T follicular helper cell (primary cell): ENCODE measurements around the gene ATP2A3.

Source experiments
- DNase-seq: peaks from one replicate; pipeline ENCODE4 v3.0.0-alpha.2; 2020; ENCODE audit warnings: low read depth

Gene ATP2A3

GRCh38 chr17:3891626-3892094, 72.6 kb downstream of the ATP2A3 start:
- no peak for DNase-seq

GRCh38 chr17:3890878-3891219, 73.4 kb downstream of the ATP2A3 start:
- no peak for DNase-seq

- no peak for DNase-seq
Observed at GRCh38 chr17:3890082-3890877, 74.0 kb downstream of the ATP2A3 start.

- no peak for DNase-seq
Observed at GRCh38 chr17:3889325-3890012, 74.8 kb downstream of the ATP2A3 start.

- DNase-seq, result no peak
Observed at GRCh38 chr17:3888343-3889171, 75.7 kb downstream of the ATP2A3 start.

GRCh38 chr17:3887804-3888203, 76.4 kb downstream of the ATP2A3 start:
- DNase-seq, result no peak

- DNase-seq, result no peak
Observed at GRCh38 chr17:3887394-3887793, 76.8 kb downstream of the ATP2A3 start.

- DNase-seq, result no peak
Observed at GRCh38 chr17:3886776-3887175, 77.5 kb downstream of the ATP2A3 start.

GRCh38 chr17:3885970-3886369, 78.3 kb downstream of the ATP2A3 start:
- no peak for DNase-seq

GRCh38 chr17:3885271-3885670, 79.0 kb downstream of the ATP2A3 start:
- no peak for DNase-seq

- no peak for DNase-seq
Observed at GRCh38 chr17:3884188-3884587, 80.0 kb downstream of the ATP2A3 start.

- no peak for DNase-seq
Observed at GRCh38 chr17:3882276-3882675, 82.0 kb downstream of the ATP2A3 start.

GRCh38 chr17:3880983-3881382, 83.3 kb downstream of the ATP2A3 start:
- DNase-seq, result no peak

- DNase-seq, result no peak
Observed at GRCh38 chr17:3879591-3880417, 84.4 kb downstream of the ATP2A3 start.

GRCh38 chr17:3879186-3879585, 85.1 kb downstream of the ATP2A3 start:
- no peak for DNase-seq

GRCh38 chr17:3877220-3877619, 87.0 kb downstream of the ATP2A3 start:
- no peak for DNase-seq

- no peak for DNase-seq
Observed at GRCh38 chr17:3875317-3875716, 88.9 kb downstream of the ATP2A3 start.
